Measurements from ENCODE around the gene CTU1.
A peak's percentile ranks its signal among the peaks of the same experiment; 100 is the strongest.

The CTU1 gene

GRCh38 chr19:51101171-51101865 lies 6.9 kb downstream of the CTU1 start:
- TF ChIP-seq, protein P1, sequence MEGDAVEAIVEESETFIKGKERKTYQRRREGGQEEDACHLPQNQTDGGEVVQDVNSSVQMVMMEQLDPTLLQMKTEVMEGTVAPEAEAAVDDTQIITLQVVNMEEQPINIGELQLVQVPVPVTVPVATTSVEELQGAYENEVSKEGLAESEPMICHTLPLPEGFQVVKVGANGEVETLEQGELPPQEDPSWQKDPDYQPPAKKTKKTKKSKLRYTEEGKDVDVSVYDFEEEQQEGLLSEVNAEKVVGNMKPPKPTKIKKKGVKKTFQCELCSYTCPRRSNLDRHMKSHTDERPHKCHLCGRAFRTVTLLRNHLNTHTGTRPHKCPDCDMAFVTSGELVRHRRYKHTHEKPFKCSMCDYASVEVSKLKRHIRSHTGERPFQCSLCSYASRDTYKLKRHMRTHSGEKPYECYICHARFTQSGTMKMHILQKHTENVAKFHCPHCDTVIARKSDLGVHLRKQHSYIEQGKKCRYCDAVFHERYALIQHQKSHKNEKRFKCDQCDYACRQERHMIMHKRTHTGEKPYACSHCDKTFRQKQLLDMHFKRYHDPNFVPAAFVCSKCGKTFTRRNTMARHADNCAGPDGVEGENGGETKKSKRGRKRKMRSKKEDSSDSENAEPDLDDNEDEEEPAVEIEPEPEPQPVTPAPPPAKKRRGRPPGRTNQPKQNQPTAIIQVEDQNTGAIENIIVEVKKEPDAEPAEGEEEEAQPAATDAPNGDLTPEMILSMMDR (IDR thresholded peaks at IDR 0.05; ENCODE audit: insufficient read depth, low read length, missing control alignments), result no peak
- DNase-seq (ENCODE audit: low read depth, low spot score), result no peak
- ChIA-PET POLR2A (no interaction called here), CTCF (interaction anchor here (0.9 to 2.2 kb wide), 3 partner anchors 9 to 80 kb away, joined by 3 to 9 read pairs (median 6); no protein-coding TSS in a partner anchor)
- H3K4me3 ChIP-seq (ENCODE audit: low read depth, low read length), result no peak overlapping the region

GRCh38 chr19:51100601-51101000 lies 7.6 kb downstream of the CTU1 start:
- TF ChIP-seq, protein P1 (IDR thresholded peaks at IDR 0.05; ENCODE audit: insufficient read depth, low read length, missing control alignments), result no peak
- CTCF ChIA-PET, result interaction anchor here (0.9 to 2.2 kb wide), 3 partner anchors 8 to 80 kb away, joined by 3 to 9 read pairs (median 6); no protein-coding TSS in a partner anchor
- POLR2A ChIA-PET, result no interaction called here
- H3K4me3 ChIP-seq (ENCODE audit: low read depth, low read length), result no peak overlapping the region
- DNase-seq (ENCODE audit: low read depth, low spot score), result no peak

DNA sequence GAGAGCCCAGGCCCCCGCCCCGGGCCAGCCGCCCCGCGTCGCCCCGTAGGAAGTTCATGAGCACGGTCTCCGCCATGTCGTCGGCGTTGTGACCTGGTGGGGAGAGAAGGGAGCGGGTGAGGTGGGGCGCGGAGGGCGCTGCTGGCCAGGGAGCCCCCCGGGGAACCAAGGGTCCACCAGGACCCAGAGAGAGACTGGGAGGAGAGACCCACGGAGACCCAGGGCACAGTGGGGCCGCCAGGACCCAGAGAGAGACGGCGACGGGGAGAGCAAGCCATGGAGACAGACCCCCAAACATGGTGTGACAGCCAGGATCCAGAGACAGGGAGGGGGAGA lies 9.2 kb downstream of the CTU1 start:
- CTCF ChIA-PET, result interaction anchor here (1.0 kb wide), 1 partner anchor 742 kb away, joined by 4 read pairs; no protein-coding TSS in a partner anchor
- TF ChIP-seq, protein P1 (IDR thresholded peaks at IDR 0.05; ENCODE audit: insufficient read depth, low read length, missing control alignments), result no peak
- POLR2A ChIA-PET, result no interaction called here
- H3K4me3 ChIP-seq (ENCODE audit: low read depth, low read length), result no peak overlapping the region
- DNase-seq (ENCODE audit: low read depth, low spot score), result no peak

- DNase-seq (ENCODE audit: low read depth, low spot score), result no peak
- ChIA-PET CTCF (interaction anchor here (1.5 to 6.1 kb wide), 2 partner anchors 17 to 77 kb away, joined by 3 to 61 read pairs; partner anchors contain the start of gene KLK10), POLR2A (no interaction called here)
- TF ChIP-seq, protein P1 (IDR thresholded peaks at IDR 0.05; ENCODE audit: insufficient read depth, low read length, missing control alignments), result no peak
- no peak overlapping the region for H3K4me3 ChIP-seq (ENCODE audit: low read depth, low read length)
These were observed 9.7 kb downstream of the CTU1 start for GRCh38 chr19:51098365-51099046.

DNA sequence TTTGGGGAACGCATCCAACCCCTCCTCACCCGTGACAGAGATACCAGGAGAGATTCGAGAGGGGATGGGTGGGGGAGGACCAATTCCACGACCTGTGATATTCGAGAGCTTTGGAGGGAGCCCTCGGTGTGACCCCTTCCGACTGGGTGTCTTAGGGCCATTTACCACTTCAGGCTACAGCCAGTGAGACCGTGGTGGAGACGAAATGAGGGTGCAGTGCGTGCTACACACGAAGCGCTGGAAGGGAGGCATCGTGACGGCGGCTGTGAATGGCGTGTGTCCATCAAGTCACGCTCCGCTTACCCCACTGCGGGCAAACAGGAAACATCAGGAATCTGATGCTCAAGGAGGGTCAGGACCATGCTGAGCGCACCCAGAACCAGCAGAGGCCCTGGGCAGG lies 10.4 kb downstream of the CTU1 start:
- TF ChIP-seq, protein P1 (IDR thresholded peaks at IDR 0.05; ENCODE audit: insufficient read depth, low read length, missing control alignments), result no peak
- ChIA-PET POLR2A (no interaction called here), CTCF (interaction anchor here (1.5 to 6.1 kb wide), 4 partner anchors 11 to 176 kb away, joined by 3 to 61 read pairs (median 6); partner anchors contain the start of gene KLK10)
- DNase-seq (ENCODE audit: low read depth, low spot score), result no peak
- H3K4me3 ChIP-seq (ENCODE audit: low read depth, low read length), result no peak overlapping the region

DNA sequence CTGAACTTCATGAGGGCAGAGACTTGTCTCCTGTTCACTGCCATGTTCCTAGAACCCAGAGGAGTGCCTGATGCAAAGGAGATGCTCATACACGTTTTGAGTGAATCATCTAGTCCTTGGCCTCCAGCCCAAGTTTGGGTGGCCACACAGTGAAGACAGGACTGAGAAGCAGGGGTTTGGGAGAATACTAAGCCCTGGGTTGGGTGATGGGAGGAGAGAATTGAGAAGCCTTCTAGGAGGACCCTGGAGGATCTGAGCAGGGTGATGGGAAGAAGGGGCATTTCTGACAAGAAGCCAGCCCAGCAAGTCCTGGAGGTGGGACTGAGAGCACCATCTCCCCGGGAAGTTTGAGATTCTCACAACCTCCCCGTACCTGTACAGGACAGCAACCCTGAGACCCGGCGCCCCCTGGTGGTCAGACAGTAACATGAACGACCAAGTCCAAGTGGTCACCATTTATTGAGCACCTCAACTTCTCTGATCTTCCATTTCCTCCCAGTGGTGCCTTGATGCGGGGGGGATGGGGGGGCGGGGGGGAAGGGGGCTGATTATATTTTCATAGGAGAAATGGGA lies 11.0 kb downstream of the CTU1 start:
- CTCF ChIA-PET, result interaction anchor here (0.6 to 6.1 kb wide), 13 partner anchors 8 to 740 kb away, joined by 3 to 61 read pairs (median 5); partner anchors contain the start of gene KLK10
- no peak for DNase-seq (ENCODE audit: low read depth, low spot score)
- POLR2A ChIA-PET, result no interaction called here
- H3K4me3 ChIP-seq (ENCODE audit: low read depth, low read length), result no peak overlapping the region
- TF ChIP-seq, protein P1 (IDR thresholded peaks at IDR 0.05; ENCODE audit: insufficient read depth, low read length, missing control alignments), result peak; percentile 79
